Measurements from ENCODE around the gene AMOT.

GRCh38 chrX:112877771-112878173 is 37.1 kb upstream of the AMOT start:
- TF ChIP-seq CREB1 (IDR thresholded peaks at IDR 0.05; ENCODE audit: low read depth) (no peak), ZBTB7A (IDR thresholded peaks at IDR 0.05; ENCODE audit: low read depth) (no peak), YY1 (IDR thresholded peaks at IDR 0.05; ENCODE audit: low read depth) (no peak), CEBPB (IDR thresholded peaks at IDR 0.05) (no peak), REST (IDR thresholded peaks at IDR 0.05; ENCODE audit: low read depth) (no peak)
